HG02840 (cell line): ENCODE results near the gene QRICH1.

Experiments used
- ATAC-seq: cut with Tn5 transposase; IDR thresholded peaks from one replicate; pipeline ENCODE4 v1.9.1; 2021; ENCODE audit warnings: mild to moderate bottlenecking, moderate library complexity, moderate number of reproducible peaks; ENCODE audit not compliant: unreplicated experiment, low FRiP score

Gene QRICH1

GRCh38 chr3:48982016-48982415 is 111.9 kb downstream of the QRICH1 start:
- no peak for ATAC-seq

- ATAC-seq = no peak
These were observed 113.6 kb downstream of the QRICH1 start for GRCh38 chr3:48980295-48980694.
